Esophagus muscularis mucosa (tissue), 4 donors: Measurements from ENCODE around the gene HBB. TPM values are rescaled to one million over a fixed set of nuclear protein-coding genes. Genes with fewer than 3 reads are reported as not detected.

Source experiments
- DNase-seq: peaks from one replicate; pipeline ENCODE4 v3.0.0-alpha.2; 2017; ENCODE audit errors: extremely low spot score
- H3K27ac ChIP-seq, 4 donors: fragments of 200-600 bp; sonication (generic); replicated peaks in 1 of 4; 1 replicate in 3 of 4; 2 replicates in 1 of 4; pipeline ENCODE4 v1.5.1; 2016 to 2019; ENCODE audit warnings: mild to moderate bottlenecking in 1 of 4
- H3K27me3 ChIP-seq, 4 donors: fragments of 200-600 bp; sonication (generic); one replicate each; pipeline versions ENCODE4 v1.5.1 to v1.6.0; 2016 to 2019
- H3K36me3 ChIP-seq, 4 donors: fragments of 200-600 bp; sonication (generic); one replicate each; pipeline ENCODE4 v1.5.1; 2016 to 2019
- H3K4me1 ChIP-seq, 4 donors: fragments of 200-600 bp; sonication (generic); one replicate each; pipeline ENCODE4 v1.5.1; 2016 to 2019
- H3K4me3 ChIP-seq, 4 donors: fragments of 200-600 bp; sonication (generic); 1 replicate in 2 of 4; 2 replicates in 2 of 4; pipeline ENCODE4 v1.5.1; 2016 to 2019; ENCODE audit warnings: mild to moderate bottlenecking in 4 of 4, moderate library complexity in 1 of 4
- H3K9me3 ChIP-seq, 4 donors: fragments of 200-600 bp; sonication (generic); 1 replicate in 3 of 4; 2 replicates in 1 of 4; pipeline ENCODE4 v1.5.1; 2016 to 2019
- EP300 ChIP-seq: sonication (generic); formaldehyde crosslinking; IDR thresholded peaks from one replicate; pipeline ENCODE4 v1.6.1; 2017; ENCODE audit warnings: antibody characterized with exemption
- POLR2A ChIP-seq: fragments of 450-650 bp; IDR thresholded peaks from one replicate; pipeline ENCODE4 v1.6.1; 2017; ENCODE audit warnings: antibody characterized with exemption, moderate library complexity, mild to moderate bottlenecking, low read depth
- POLR2AphosphoS5 ChIP-seq, 2 donors: sonication (generic); formaldehyde crosslinking; IDR thresholded peaks; one replicate each; pipeline ENCODE4 v1.6.1; 2017; ENCODE audit warnings: antibody characterized with exemption in 2 of 2
- WGBS: methylation state at CpG from one replicate; pipeline ENCODE4 v1.1.5; 2018; 5-methylcytosine and 5-hydroxymethylcytosine counted together
- intact Hi-C: fragments of 100-400 bp; cut with DNase I; formaldehyde crosslinking; loops from one replicate; pipeline ENCODE4 v1.15.1; 2023
- total RNA-seq, 4 donors: library from RNA; depleted of rRNA; stranded (reverse); fragments of >200 nt; gene quantifications; one replicate each; pipeline versions ENCODE4 v1.1.0 to v1.2.1, GENCODE V29; 2016
- TF ChIP-seq, protein P1 (sequence below), 3 experiments: fragments of 200-600 bp in 2 of 3; fragments of 450-650 bp in 1 of 3; sonication (generic) in 2 of 3; IDR thresholded peaks; one replicate each; pipeline ENCODE4 v1.5.1; 2017 to 2019; ENCODE audit warnings: antibody characterized with exemption in 3 of 3, mild to moderate bottlenecking in 2 of 3, moderate library complexity in 1 of 3

HBB gene
- total RNA-seq, 4 donors from 2014 or later: 6.6 to 2,785 (median 163) TPM

DNA sequence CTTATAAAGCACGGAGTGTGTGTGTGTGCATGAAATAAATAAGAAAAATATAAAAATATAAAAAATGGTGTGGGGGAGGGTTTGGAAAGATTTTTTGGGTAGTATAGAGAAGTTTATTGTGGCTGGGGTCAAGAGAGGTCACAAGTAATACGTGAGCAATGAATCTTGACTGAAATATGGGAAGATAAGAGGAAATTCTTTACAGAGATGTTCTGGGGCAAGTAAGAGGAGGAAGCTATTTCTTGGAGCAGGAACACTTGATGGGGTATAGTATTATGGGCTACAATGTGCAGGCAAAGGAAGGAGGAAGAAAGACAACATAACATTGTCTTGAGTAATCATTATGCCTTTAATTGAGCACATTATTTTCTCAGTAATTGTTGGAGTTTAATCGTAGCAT is 5.3 kb upstream of the HBB start:
- no peak overlapping the region for H3K27ac ChIP-seq
- no peak overlapping the region for H3K4me3 ChIP-seq
- intact Hi-C loops: no loop called here
- no peaks in the 10 kb centered on the region for H3K9me3 ChIP-seq
- TF ChIP-seq, protein P1, sequence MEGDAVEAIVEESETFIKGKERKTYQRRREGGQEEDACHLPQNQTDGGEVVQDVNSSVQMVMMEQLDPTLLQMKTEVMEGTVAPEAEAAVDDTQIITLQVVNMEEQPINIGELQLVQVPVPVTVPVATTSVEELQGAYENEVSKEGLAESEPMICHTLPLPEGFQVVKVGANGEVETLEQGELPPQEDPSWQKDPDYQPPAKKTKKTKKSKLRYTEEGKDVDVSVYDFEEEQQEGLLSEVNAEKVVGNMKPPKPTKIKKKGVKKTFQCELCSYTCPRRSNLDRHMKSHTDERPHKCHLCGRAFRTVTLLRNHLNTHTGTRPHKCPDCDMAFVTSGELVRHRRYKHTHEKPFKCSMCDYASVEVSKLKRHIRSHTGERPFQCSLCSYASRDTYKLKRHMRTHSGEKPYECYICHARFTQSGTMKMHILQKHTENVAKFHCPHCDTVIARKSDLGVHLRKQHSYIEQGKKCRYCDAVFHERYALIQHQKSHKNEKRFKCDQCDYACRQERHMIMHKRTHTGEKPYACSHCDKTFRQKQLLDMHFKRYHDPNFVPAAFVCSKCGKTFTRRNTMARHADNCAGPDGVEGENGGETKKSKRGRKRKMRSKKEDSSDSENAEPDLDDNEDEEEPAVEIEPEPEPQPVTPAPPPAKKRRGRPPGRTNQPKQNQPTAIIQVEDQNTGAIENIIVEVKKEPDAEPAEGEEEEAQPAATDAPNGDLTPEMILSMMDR (IDR thresholded peaks at IDR 0.05): no peak
- 73% methylated on average over 3 of the region's 3 CpGs for WGBS
- no peaks in the 10 kb centered on the region for H3K4me1 ChIP-seq
- DNase-seq: no peak
- H3K27me3 ChIP-seq: no peaks in the 10 kb centered on the region
- no peaks in the 10 kb centered on the region for H3K36me3 ChIP-seq

DNA sequence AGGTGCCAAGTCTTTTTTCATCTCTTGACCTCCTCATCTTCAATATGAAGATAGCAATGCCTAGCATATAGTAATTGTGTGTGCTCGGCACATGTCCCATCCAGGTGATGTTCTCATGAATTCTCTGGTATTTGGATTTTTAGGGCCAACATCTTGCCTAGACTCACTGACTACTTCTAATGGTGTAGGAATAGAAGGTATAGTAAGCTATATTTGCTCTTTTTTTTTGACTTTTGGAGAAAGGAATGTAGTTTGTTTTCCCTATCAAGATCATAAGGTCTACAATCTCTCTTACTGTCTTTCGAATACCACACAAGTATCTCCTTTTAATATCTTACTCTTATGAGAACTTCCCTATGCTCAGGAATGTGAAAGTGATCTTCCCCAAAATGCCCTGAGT is 4.2 kb upstream of the HBB start:
- Histone ChIP-seq H3K9me3 (no peaks in the 10 kb centered on the region), H3K4me3 (no peak overlapping the region), H3K27me3 (no peaks in the 10 kb centered on the region), H3K4me1 (no peaks in the 10 kb centered on the region), H3K36me3 (no peaks in the 10 kb centered on the region), H3K27ac (no peak overlapping the region)
- DNase-seq: no peak
- 72% methylated on average over 2 of the region's 2 CpGs for WGBS
- intact Hi-C loops: no loop called here
- TF ChIP-seq POLR2AphosphoS5 (IDR thresholded peaks at IDR 0.05) (no peak), POLR2A (no peak), EP300 (no peak)
- TF ChIP-seq, protein P1 (IDR thresholded peaks at IDR 0.05): no peak

DNA sequence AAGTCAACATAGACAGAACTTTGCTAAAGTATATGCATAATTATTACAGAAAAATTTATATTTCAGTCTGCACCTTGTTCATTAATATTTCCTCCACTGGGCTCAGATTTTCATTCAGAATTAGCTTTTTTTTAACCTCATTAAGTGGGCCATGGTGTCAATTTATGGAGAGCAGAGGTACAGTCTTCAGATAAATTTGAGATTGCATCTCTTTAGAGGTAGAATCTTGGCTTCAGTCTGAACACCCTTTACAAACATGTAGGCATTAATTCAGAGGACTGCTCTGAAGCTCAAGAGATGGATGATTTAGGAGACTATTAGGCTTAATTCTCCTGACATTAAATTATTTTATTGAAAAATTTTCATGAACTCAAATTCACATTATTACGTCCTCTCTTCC is 3.4 kb upstream of the HBB start:
- no peak overlapping the region for H3K4me3 ChIP-seq
- WGBS: 74% methylated on average over 1 of the region's 1 CpG
- no peak for DNase-seq
- no peaks in the 10 kb centered on the region for H3K4me1 ChIP-seq
- H3K36me3 ChIP-seq: no peaks in the 10 kb centered on the region
- no peak overlapping the region for H3K27ac ChIP-seq
- intact Hi-C loops: no loop called here
- H3K27me3 ChIP-seq: no peaks in the 10 kb centered on the region
- no peaks in the 10 kb centered on the region for H3K9me3 ChIP-seq
- TF ChIP-seq, protein P1 (IDR thresholded peaks at IDR 0.05): no peak
- TF ChIP-seq POLR2AphosphoS5 (IDR thresholded peaks at IDR 0.05) (no peak), EP300 (no peak)

DNA sequence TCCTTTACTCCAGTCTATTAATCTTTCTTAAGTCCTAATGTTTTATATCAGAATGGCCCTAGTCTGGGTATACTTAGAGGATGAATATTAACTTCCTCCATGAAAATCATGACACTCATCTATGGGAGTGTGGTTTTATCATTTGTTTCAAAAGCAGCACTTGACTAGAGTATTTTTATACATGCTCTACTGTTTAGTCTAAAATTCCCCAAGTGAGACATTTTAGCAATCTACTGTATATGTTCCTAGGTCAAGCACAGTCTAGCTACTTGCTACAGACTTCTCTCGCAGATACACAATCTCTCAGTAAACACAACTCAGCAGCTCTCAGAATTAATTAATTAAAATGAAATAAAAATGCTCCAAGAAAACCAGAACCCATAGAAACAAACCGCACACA is 2.9 kb upstream of the HBB start:
- Histone ChIP-seq H3K4me1 (no peaks in the 10 kb centered on the region), H3K9me3 (no peaks in the 10 kb centered on the region), H3K27ac (no peak overlapping the region), H3K4me3 (no peak overlapping the region), H3K36me3 (no peaks in the 10 kb centered on the region), H3K27me3 (no peaks in the 10 kb centered on the region)
- 79% methylated on average over 2 of the region's 2 CpGs for whole genome bisulfite sequencing
- DNase-seq: no peak
- intact Hi-C loops: no loop called here
- TF ChIP-seq POLR2AphosphoS5 (IDR thresholded peaks at IDR 0.05): no peak

DNA sequence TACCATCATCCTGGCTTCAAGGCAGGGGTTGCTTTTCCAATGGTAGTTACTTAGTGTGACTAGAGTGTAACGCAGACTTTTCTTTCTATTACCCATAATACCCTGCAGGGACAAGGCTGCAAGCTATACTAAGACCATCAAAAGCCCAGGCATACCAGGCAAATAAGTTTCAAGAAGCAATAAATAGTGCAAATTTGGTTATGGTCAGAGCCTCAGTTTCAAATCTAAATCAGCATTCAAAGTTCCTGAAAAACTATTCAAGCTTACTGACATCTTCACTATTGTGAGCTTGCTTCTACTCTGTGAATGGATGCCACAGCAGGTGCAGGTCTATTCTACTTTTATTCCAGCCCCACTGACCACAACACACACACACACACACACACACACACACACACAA is 2.5 kb upstream of the HBB start:
- Histone ChIP-seq H3K27ac (no peak overlapping the region), H3K4me1 (no peaks in the 10 kb centered on the region), H3K36me3 (no peaks in the 10 kb centered on the region), H3K27me3 (no peaks in the 10 kb centered on the region), H3K4me3 (no peak overlapping the region), H3K9me3 (no peaks in the 10 kb centered on the region)
- 89% methylated on average over 1 of the region's 1 CpG for WGBS
- no peak for DNase-seq
- intact Hi-C loops: no loop called here
- TF ChIP-seq EP300 (no peak), POLR2A (no peak), POLR2AphosphoS5 (IDR thresholded peaks at IDR 0.05) (no peak)
- TF ChIP-seq, protein P1 (IDR thresholded peaks at IDR 0.05): no peak
